Heart right ventricle (tissue), 16 donors: Measurements from ENCODE around the gene PAX5. TPM values are rescaled to one million over a fixed set of nuclear protein-coding genes. Genes with fewer than 3 reads are reported as not detected.

Source experiments
- ATAC-seq, 8 donors: fragments of 200-7000 bp; cut with Tn5 transposase; one replicate each; pipeline ENCODE4 v1.9.1; 2020; ENCODE audit warnings: mild to moderate bottlenecking in 8 of 8, moderate library complexity in 8 of 8, moderate number of reproducible peaks in 1 of 8
- DNase-seq, 2 donors: peaks; one replicate each; pipeline ENCODE4 v3.0.0-alpha.2; 2020
- H3K27ac ChIP-seq, 10 donors: fragments of 200-600 bp; sonication (generic) in 2 of 10; one replicate each; pipeline versions ENCODE4 v1.5.0 to v1.8.0; 2020 to 2022; ENCODE audit warnings: mild to moderate bottlenecking in 3 of 10
- H3K27me3 ChIP-seq, 7 donors: fragments of 200-600 bp; one replicate each; pipeline ENCODE4 v1.8.0; 2021 to 2022; ENCODE audit warnings: mild to moderate bottlenecking in 2 of 7
- H3K36me3 ChIP-seq, 9 donors: fragments of 200-600 bp; sonication (generic) in 1 of 9; one replicate each; pipeline versions ENCODE4 v1.5.0 to v1.8.0; 2020 to 2022; ENCODE audit warnings: mild to moderate bottlenecking in 2 of 9
- H3K4me1 ChIP-seq, 9 donors: fragments of 200-600 bp; sonication (generic) in 1 of 9; one replicate each; pipeline versions ENCODE4 v1.5.0 to v1.8.0; 2020 to 2022; ENCODE audit warnings: mild to moderate bottlenecking in 4 of 9
- H3K4me3 ChIP-seq, 10 donors: fragments of 200-600 bp; sonication (generic) in 2 of 10; one replicate each; pipeline versions ENCODE4 v1.5.0 to v1.8.0; 2020 to 2022; ENCODE audit warnings: mild to moderate bottlenecking in 7 of 10, moderate library complexity in 2 of 10
- H3K9me3 ChIP-seq, 11 donors: fragments of 200-600 bp in 10 of 11; sonication (generic) in 2 of 11; one replicate each; pipeline versions ENCODE4 v1.5.0 to v1.8.0; 2013 to 2022; ENCODE audit warnings: mild to moderate bottlenecking in 2 of 11, control low read depth in 1 of 11, moderate library complexity in 1 of 11
- CTCF ChIP-seq, 9 donors: fragments of 200-600 bp; sonication (generic) in 2 of 9; IDR thresholded peaks; one replicate each; pipeline versions ENCODE4 v1.5.0 to v1.8.0; 2021 to 2022; ENCODE audit warnings: antibody characterized with exemption in 9 of 9, mild to moderate bottlenecking in 5 of 9, moderate library complexity in 1 of 9
- WGBS, 2 donors: extraction: QIAGEN DNeasy Blood & Tissue Kit; methylation state at CpG; one replicate each; pipeline ENCODE4 v1.1.7; 2013; ENCODE audit warnings: inconsistent platforms in 1 of 2; 5-methylcytosine and 5-hydroxymethylcytosine counted together
- intact Hi-C, 10 donors: fragments of 100-400 bp; cut with DNase I; formaldehyde crosslinking; loops; one replicate each; pipeline versions ENCODE4 v1.11.1 to v1.14.2; 2022
- polyA plus RNA-seq, 2 donors: library from polyadenylated mRNA; stranded (reverse); fragments of 200-250 nt; gene quantifications; one replicate each; pipeline ENCODE4 v1.2.3, GENCODE V29; 2013
- total RNA-seq, 10 donors: library from RNA; stranded (reverse); fragmentation: NEBNext Ultra II Directional in 3 of 10; extraction: Animal tissue kit (Norgen Biotek cat#: 25700) in 3 of 10; gene quantifications; one replicate each; pipeline versions ENCODE4 v1.2.1 to v1.2.4, GENCODE V29; 2021 to 2023
- donor health status: Arrhythmogenic right ventricular cardiomyopathy.
- donor health status: ischemic (EF 13 %, LVEDD 7.1; RV severe dilation, severe dysfunction).
- donor health status: healthy with polysubstance abuse.
- donor health status: DM: no; HTN: yes; CAD: no.
- donor health status: DM: no; HTN: no; CAD: no.
- donor health status: ischemic (EF 25% LVEDD 6.9; RV normal size, moderate dysfunction).
- donor health status: ischemic (EF 25% LVEDD 5.7; RV mildly dilated, moderate dysfunction).
- donor health status: healthy.
- donor health status: DM: yes; HTN: yes; CAD: no.
- donor health status: Ischemic cardiomyopathy.
- donor health status: ischemic (EF 35%, LVEDD 5.7; RV mildly dilated, moderate dysfunction).
- donor health status: nonischemic (EF 11% LVEDD 7.7; RV severe dilation, severe dysfunction).
- donor health status: DM: yes; HTN: yes; CAD: no.
- donor health status: PGD.
- donor health status: ischemic (EF 29% LVEDD 5.4; RV normal size, mild dysfunction).
- donor health status: nonischemic (EF 23%, LVEDD 6.1; RV moderate dilation, normal function).

Gene PAX5
- total and polyA plus RNA-seq, 12 donors: under 0.01 to 0.09 TPM; not detected in 10

- 69% methylated on average over 14 of the region's 14 CpGs for WGBS, 2 donors
- no peak for ATAC-seq
These were observed 152.8 kb downstream of the PAX5 start for GRCh38 chr9:36881316-36881715.

GRCh38 chr9:36880075-36880474 is 154.0 kb downstream of the PAX5 start:
- WGBS, 2 donors: 88 to 90% methylated on average over 12 of the region's 12 CpGs
- Histone ChIP-seq H3K36me3 (no peaks in the 10 kb centered on the region), H3K4me1 (no peaks in the 10 kb centered on the region), H3K27ac (no peak overlapping the region), H3K4me3 (no peak overlapping the region), H3K9me3 (peaks cover 0 to 6% (median 0%) of the 10 kb centered on the region in 11 donors), H3K27me3 (peaks cover 4 to 61% (median 30%) of the 10 kb centered on the region in 7 donors)
- TF ChIP-seq CTCF (IDR thresholded peaks at IDR 0.05): no peak
- ATAC-seq (no peak), DNase-seq (no peak)
- intact Hi-C loops: loop anchor here in 1 of 10 donors (10.0 kb wide), 1 partner anchor 65 kb away; no protein-coding TSS in a partner anchor

More at GRCh38 chr9:36881316-36881715, 152.8 kb downstream of the PAX5 start:
- TF ChIP-seq CTCF (IDR thresholded peaks at IDR 0.05): no peak
- H3K4me1 ChIP-seq: no peaks in the 10 kb centered on the region
- no peak overlapping the region for H3K27ac ChIP-seq
- peaks cover 0 to 6% (median 0%) of the 10 kb centered on the region in 11 donors for H3K9me3 ChIP-seq
- DNase-seq: no peak
- H3K27me3 ChIP-seq: peaks cover 4 to 60% (median 33%) of the 10 kb centered on the region in 7 donors
- no peak overlapping the region for H3K4me3 ChIP-seq
- H3K36me3 ChIP-seq: no peaks in the 10 kb centered on the region
- intact Hi-C loops: loop anchor here in 1 of 10 donors (10.0 kb wide), 1 partner anchor 63 kb away; no protein-coding TSS in a partner anchor

- H3K36me3 ChIP-seq: no peaks in the 10 kb centered on the region
- no peak overlapping the region for H3K27ac ChIP-seq
- no peak for ATAC-seq
- H3K9me3 ChIP-seq: peaks cover 0 to 5% (median 0%) of the 10 kb centered on the region in 11 donors
- H3K27me3 ChIP-seq: peaks cover 0 to 55% (median 25%) of the 10 kb centered on the region in 7 donors
- TF ChIP-seq CTCF (IDR thresholded peaks at IDR 0.05): no peak
- intact Hi-C loops: loop anchor here in 4 of 10 donors (10.0 kb wide), 2 partner anchors 386 to 456 kb away; no protein-coding TSS in a partner anchor
- DNase-seq: no peak
- no peaks in the 10 kb centered on the region for H3K4me1 ChIP-seq
- 69 to 71% methylated on average over 18 of the region's 18 CpGs for WGBS, 2 donors
- H3K4me3 ChIP-seq: no peak overlapping the region
These were observed 154.8 kb downstream of the PAX5 start for GRCh38 chr9:36878986-36879982.

- no peak overlapping the region for H3K4me3 ChIP-seq
- intact Hi-C loops: loop anchor here in 4 of 10 donors (10.0 kb wide), 2 partner anchors 388 to 458 kb away; no protein-coding TSS in a partner anchor
- peaks cover 0 to 51% (median 22%) of the 10 kb centered on the region in 7 donors for H3K27me3 ChIP-seq
- H3K36me3 ChIP-seq: no peaks in the 10 kb centered on the region
- ATAC-seq (no peak), DNase-seq (no peak)
- no peaks in the 10 kb centered on the region for H3K9me3 ChIP-seq
- H3K4me1 ChIP-seq: no peaks in the 10 kb centered on the region
- no peak overlapping the region for H3K27ac ChIP-seq
- no peak for TF ChIP-seq CTCF (IDR thresholded peaks at IDR 0.05)
- WGBS, 2 donors: 81 to 87% methylated on average over 6 of the region's 6 CpGs
These were observed 156.8 kb downstream of the PAX5 start for GRCh38 chr9:36877239-36877638.
